HG03103 (cell line): ENCODE measurements around the gene DEK.
"Not testable (repeated sequence)": the region's sequence is repeated elsewhere in the genome, so short reads cannot be mapped to it uniquely, and the experiment has no call there.

ENCODE experiments used
- ATAC-seq: cut with Tn5 transposase; IDR thresholded peaks from one replicate; pipeline ENCODE4 v1.9.1; 2021; ENCODE audit warnings: low read depth; ENCODE audit not compliant: unreplicated experiment

Gene DEK

DNA sequence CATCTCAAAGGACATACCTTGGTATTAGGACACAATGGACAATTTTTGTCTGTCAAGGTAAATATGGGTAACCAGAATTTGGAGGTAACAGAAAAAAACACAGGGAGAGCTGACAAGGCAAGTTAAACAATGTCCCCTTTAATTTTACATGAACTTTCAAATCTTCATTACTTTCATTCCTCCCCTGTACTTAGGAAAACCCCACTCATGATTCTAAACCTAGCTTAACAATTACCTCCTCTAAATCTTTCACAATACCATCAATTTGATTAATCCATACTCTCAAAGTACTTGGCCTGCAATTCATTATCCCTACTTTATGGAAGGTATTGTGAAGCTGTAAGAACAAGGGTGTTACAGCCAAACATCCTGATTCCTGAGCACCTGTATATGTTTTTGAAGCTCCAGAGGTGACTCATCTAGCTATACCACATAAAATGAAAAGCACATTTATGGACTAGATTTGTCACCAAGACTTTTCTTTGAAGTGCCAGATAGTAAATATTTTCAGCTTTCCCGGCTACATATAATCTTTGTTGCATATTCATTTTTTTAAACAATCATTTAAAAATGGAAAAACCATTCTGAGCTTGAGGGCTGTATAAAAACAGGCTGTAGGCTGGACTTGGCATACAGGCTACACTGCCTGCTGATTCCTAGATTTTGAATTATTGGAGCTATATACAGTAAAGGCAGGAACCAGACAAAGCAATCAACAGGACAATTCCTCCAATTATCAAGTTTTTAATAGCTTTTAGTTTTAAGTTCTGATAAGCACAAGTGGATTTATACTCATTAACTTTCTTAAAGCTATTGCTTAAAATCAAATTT is 22.9 kb downstream of the DEK start:
- ATAC-seq = no peak

DNA sequence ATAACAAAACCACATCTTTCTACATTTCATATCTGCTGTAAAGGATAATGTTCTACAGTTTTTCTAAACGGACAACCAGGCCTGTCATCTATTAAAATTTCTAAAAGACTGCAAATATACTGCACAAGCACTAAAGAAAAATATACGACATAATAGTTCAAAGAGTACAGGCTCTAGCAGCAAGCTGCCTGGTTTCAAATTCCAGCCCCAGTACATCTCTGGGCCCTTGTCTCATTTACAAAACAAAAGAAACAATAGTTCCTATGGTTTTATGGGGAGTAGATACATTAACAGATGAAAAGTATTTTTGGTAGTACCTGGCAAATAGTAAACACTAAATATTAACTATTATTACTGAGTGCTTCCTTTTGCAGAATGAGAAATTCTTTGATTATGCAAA is 24.1 kb downstream of the DEK start:
- ATAC-seq = no peak

- no peak for ATAC-seq
These were observed 27.2 kb downstream of the DEK start for GRCh38 chr6:18237167-18237566.

GRCh38 chr6:18235524-18235923 is 28.8 kb downstream of the DEK start:
- no peak for ATAC-seq

- ATAC-seq = no peak
These were observed 29.8 kb downstream of the DEK start for GRCh38 chr6:18234564-18234963.

- ATAC-seq = not testable (repeated sequence)
These were observed 30.6 kb downstream of the DEK start for GRCh38 chr6:18233770-18234169.

- not testable (repeated sequence) for ATAC-seq
These were observed 32.5 kb downstream of the DEK start for GRCh38 chr6:18231856-18232255.

DNA sequence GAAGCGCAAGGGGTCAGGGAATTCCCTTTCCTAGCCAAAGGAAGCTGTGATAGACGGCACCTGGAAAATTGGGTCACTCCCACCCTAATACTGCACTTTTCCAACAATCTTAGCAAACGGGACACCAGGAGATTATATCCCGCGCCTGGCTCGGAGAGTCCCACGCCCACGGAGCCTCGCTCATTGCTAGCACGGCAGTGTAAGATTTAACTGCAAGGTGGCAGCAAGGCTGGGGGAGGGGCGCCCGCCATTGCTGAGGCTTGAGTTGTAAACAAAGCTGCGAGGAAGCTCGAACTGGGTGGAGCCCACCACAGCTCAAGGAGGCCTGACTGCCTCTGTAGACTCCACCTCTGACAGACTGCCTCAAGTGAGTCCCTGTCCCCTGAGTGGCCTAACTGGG is 35.7 kb downstream of the DEK start:
- ATAC-seq = not testable (repeated sequence)

DNA sequence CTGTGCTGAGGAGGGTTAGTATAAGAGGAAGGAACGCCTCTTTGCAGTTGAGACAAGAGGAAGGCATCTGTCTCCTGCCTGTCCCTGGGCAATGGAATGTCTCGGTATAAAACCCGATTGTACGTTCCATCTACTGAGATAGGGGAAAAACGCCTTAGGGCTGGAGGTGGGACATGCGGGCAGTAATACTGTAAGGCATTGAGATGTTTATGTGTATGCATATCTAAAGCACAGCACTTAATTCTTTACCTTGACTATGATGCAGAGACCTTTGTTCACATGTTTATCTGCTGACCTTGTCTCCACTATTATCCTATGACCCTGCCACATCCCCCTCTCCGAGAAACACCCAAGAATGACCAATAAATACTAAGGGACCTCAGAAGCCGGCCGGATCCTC is 37.2 kb downstream of the DEK start:
- ATAC-seq = not testable (repeated sequence)

GRCh38 chr6:18226451-18227105 is 37.8 kb downstream of the DEK start:
- not testable (repeated sequence) for ATAC-seq

DNA sequence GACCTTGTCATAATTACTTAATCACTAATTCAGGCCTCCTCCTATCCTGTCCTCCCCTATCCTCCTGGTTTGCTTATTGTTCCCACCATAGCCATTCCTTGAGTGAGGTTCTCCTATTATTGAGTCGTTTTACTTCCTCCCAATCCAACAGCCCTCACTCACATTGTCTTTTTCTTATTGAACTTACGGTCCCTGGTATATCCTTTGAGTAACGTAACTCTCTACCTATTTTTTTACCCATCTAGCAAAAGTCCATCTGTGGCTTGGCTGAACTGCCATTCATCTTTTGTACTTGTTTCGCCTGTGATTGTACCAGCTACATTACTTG is 43.1 kb downstream of the DEK start:
- ATAC-seq = no peak

DNA sequence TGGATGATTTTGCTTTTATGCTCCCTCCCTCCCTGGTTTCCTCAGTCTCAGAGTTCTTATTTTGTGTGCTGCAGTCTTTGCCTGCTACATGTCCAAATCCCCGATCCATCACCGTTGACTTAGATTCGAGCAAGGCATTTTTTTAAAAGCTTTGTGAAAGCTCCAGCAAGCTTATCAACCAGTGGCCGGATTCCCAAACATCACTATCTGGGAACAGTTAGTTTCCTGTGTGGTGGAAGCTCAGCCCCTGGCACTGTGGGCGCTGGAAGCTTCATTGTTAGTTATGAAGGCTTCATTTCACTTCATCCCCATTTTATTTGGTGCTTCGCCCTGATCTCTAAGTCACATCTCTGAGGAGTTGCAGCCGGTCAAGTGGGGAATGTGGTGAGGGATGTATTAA is 44.7 kb downstream of the DEK start:
- ATAC-seq = no peak

- no peak for ATAC-seq
These were observed 46.1 kb downstream of the DEK start for GRCh38 chr6:18218233-18218632.

DNA sequence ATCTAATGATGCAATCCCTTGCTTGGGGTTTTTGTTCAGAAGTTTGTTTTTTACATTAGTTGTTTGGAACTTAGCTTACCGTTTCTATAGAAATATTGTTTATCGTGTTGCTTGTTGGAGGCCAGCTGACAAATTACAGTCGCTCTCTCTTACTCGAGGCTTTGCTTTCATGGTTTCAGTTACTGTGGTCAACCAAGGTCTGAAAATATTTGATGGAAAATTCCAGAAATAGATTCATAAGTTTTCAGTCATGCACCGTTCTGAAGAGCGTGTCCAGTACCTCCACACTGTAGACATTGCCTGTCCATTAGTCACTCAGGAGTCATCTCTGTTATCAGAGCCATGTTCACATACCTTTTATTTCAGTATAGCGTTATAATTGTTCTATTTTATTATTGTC is 47.9 kb downstream of the DEK start:
- ATAC-seq = no peak

- ATAC-seq = no peak
These were observed 48.9 kb downstream of the DEK start for GRCh38 chr6:18215436-18215835.

GRCh38 chr6:18214003-18214402 is 50.3 kb downstream of the DEK start:
- ATAC-seq = no peak

DNA sequence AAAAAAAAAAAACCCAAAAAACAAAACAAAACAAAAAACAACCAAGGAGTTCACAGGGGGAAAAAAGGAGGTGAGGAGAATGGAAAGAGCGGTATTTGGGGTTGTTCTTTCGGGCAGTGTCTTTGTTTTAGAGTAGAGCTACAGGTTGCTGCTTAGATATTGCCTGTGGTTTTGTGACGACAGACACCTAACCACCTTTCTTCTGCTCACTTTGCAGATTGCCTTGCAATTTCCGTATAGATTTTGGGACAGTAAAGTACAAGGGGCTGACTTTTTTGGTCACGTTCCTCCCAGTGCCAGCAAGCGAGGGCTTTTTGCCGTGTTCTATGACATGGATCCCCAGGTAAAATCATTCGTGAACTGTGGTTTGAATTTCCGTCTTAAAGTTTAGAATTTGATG is 50.9 kb downstream of the DEK start:
- ATAC-seq = no peak

DNA sequence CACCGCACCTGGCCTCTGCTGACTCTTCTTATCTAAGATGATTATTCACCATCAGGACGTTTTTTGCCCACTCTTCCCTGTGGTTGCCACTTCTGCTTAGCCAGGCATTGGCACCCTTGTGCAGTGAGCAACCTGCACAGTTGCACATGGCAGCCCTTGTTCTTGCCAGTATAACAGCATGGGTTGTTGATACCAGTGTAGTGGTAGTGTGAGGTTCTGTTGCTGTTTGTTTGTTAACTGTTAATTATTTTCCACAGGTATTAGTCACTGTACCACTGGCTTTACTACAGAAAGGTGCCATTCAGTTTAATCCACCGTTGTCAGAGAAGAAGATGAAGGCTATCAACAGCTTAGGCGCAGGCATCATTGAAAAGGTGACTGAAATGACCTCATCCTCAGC is 52.1 kb downstream of the DEK start:
- no peak for ATAC-seq

DNA sequence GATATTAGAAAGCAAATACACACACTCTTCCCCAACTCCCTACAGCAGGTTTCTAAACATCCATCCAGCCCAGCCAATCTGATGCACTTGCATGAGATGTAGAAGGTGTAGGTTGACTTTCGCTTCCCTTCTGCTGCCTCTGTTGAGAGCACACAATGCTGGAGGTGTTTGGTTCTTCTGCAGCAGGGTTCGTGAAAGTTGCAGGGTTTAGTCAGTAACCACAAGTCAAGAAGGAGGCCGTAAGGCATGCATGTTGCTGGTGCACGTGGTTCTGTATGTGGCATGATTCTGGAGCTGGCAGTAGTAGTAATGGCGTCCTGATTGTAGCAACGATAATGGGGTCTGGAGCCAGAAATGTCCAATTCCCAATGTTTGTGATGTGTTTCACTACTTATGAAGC is 53.0 kb downstream of the DEK start:
- peak; percentile 94 for ATAC-seq

- ATAC-seq = no peak
These were observed 53.6 kb downstream of the DEK start for GRCh38 chr6:18210707-18211106.

DNA sequence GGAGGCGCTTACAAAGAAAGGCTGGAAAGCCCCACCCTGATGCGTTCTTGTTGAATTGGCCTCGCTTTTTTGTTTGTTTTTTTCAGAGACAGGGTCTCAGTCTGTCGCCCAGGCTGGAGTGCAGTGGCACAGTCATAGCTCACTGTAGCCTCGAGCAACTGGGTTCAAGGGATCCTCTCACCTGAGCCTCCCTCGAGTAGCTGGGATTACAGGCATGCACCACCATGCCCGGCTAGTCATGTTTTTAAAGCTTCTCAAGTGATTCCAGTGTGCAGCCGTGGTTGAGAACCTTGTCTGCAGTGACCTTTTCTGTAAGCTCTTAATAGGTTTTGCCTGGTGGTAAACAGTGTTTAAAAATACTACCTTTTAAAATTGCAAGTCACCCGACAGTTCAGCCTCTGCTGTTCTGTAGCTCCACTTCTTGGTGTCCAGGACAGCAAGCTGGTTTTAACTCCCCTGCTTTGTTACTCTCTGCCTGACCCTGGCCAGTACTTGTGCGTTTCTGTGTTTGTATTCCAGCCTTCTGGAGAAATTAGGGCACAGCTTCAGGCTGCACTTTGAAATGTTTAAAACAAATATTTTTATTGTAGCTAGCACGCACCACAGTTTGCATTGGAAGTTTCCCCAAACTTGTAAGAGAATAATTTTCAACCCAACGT is 54.7 kb downstream of the DEK start:
- no peak for ATAC-seq

- not testable (repeated sequence) for ATAC-seq
These were observed 55.6 kb downstream of the DEK start for GRCh38 chr6:18208778-18209177.
